Middle frontal gyrus (tissue), 1 donor: ENCODE measurements around the gene NCR3LG1.

Source experiments
- DNase-seq: peaks from one replicate; pipeline ENCODE4 v3.0.0-alpha.2; 2015; ENCODE audit warnings: low spot score; ENCODE audit errors: extremely low spot score

The NCR3LG1 gene

DNA sequence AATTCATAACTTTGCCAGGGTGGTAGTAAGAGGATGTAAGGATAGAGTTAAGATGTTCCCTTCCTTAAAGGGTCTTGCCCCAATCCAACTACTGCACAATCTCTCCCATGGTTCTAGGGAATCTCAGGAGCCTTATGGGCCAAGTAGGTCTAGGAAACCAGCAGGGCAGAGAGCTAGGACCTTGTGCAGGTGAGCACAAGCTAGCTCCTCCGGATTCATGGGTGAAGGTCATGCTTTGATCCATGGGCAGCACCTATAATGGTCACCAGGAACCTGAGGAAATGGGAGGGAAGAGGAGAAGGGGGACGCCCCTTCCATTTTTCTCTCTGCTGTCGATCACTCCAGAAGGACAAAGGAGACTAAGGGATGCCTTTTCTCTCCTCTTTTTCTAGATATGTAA is 20.0 kb downstream of the NCR3LG1 start:
- no peak for DNase-seq

GRCh38 chr11:17375547-17375946 is 23.9 kb downstream of the NCR3LG1 start:
- no peak for DNase-seq

- no peak for DNase-seq
Observed at GRCh38 chr11:17376493-17376892, 24.9 kb downstream of the NCR3LG1 start.

- DNase-seq, result no peak
Observed at GRCh38 chr11:17378655-17379054, 27.1 kb downstream of the NCR3LG1 start.

- no peak for DNase-seq
Observed at GRCh38 chr11:17379383-17380180, 28.0 kb downstream of the NCR3LG1 start.

DNA sequence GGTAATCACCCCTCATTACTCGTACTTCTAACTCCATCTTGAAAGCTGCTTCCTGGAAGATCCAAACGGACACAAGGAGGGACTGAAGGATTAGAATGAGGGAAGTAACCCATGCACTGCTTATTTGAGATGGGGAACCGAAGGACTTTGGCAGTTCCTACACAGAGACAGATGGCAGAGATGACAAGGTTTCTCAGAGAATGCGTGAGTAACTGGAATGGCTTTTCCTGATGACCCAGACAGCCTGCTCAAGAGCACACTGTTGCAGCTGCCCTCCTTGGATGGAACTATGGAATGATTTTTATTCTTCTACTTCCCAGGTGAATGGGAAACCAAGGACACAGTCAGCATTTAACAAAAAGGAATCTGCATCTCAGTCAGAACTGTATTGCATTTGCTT is 29.6 kb downstream of the NCR3LG1 start:
- no peak for DNase-seq

DNA sequence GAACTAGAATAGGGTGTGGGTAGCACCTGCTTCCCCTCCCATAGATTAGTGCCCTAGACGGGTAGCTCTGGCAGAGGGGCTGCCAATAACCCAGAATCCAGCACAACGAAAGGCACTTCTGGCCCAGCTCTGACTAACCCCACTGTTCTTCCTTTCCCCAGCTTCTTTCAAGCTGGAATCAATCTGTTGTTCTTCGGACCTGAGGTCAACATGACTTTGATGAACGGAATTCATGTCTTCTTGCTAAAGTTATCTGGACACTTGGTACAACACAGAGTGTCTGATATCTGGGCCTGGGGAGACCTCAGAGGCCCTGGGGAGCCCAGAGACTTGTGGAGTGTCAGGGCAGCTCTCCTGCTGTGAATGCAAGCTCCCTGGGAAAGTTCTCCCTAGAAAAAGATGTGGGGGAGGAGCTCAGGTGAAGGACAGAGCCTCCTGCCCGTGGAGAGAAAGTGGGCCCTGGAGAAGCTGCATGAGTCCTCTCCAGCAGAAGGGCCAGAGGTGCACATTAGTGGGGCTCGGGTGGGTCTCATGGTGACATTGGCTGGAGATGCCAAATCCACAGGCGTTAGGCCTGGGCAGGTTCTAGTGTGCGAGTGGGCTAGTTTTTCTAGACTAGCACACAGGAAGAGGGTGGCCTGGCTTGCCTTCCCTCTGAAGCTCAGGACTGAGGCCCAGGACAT is 30.6 kb downstream of the NCR3LG1 start:
- DNase-seq, result no peak

GRCh38 chr11:17383461-17383860 is 31.9 kb downstream of the NCR3LG1 start:
- DNase-seq, result no peak

GRCh38 chr11:17384002-17384511 is 32.5 kb downstream of the NCR3LG1 start:
- DNase-seq, result peak; percentile 62

DNA sequence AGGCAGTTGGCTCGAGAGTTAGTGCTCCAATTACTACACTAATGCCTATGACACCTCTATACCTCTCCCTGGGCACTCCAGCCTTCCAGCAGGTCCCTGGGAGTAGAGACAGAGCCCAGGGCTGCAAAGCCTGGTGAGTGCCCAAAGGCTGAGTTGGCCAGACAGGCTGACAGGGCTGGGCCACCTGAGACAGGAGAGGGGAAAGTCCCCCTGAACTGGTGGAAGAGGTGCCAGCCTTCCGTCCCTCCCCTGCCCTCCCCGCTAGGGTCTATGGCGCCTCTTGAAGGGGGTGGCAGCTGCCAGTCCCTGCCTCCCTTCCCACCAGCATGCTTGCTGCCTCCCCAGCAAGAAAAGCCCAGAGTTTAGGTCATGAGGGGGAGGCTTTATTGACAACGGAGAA is 33.9 kb downstream of the NCR3LG1 start:
- no peak for DNase-seq

DNA sequence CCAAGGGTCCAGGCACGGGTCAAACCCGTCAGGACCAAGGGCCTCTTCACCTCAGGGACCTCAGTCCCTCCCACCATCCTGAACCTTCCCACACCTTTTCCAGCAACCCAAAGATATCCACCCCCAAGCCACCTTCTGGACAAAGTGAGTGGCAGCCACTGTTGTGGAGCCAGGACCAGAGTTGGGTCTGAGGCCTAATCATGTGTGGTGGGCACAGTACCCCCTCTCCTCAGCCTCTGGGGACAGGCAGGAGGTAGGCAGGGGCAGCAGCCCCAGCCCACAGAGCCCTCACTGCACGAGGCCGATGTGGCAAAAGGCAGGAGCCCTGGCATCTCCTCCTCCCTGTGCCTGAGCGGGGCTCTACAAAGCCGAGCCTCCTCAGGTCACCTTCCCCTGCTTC is 34.3 kb downstream of the NCR3LG1 start:
- DNase-seq, result no peak

- DNase-seq, result peak; percentile 37
Observed at GRCh38 chr11:17386331-17387084, 34.9 kb downstream of the NCR3LG1 start.

- DNase-seq, result no peak
Observed at GRCh38 chr11:17387254-17387653, 35.7 kb downstream of the NCR3LG1 start.

GRCh38 chr11:17387811-17388210 is 36.2 kb downstream of the NCR3LG1 start:
- no peak for DNase-seq

GRCh38 chr11:17388609-17389210 is 37.1 kb downstream of the NCR3LG1 start, which contains the start of gene KCNJ11:
TSS of gene KCNJ11 (minus strand) at chr11:17388659. CDS start at chr11:17388091, 568 bp downstream.
- no peak for DNase-seq

DNA sequence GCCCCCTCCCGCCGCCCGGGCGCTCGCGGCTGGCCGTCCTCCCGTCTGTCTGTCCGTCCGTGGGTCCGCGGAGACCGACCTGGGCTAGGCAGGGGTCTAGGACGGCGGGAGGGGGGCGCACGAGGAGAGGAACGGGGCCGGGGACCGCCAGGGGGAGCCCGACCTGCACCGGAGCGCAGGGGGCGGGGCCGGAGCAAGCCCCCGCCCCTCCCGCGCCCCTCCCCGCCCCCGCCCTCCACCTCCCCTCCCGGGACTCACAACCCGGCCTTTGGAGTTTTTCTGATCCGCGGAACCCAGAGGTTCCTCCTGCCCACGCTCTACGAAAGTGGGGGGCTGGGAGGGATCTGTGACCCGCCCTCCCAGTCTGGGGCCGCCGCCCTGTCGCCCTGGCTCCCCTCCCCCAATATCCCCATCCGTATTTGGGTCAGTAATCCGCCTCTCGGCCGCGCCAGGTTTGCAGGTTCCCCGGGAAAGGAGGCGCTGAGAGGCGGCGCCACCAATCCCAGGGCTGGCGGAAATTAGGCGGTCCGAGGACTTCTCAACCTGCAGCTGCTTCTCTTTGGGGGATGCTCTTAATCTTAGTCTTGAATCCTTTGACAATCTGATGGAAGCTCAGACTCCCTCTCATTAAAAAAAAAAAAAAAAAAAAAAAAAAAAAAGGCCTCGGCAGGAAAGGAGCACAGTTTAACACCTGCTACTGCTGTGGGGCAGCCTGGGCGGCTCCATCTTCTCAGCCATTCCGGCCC is 37.8 kb downstream of the NCR3LG1 start:
- no peak for DNase-seq

DNA sequence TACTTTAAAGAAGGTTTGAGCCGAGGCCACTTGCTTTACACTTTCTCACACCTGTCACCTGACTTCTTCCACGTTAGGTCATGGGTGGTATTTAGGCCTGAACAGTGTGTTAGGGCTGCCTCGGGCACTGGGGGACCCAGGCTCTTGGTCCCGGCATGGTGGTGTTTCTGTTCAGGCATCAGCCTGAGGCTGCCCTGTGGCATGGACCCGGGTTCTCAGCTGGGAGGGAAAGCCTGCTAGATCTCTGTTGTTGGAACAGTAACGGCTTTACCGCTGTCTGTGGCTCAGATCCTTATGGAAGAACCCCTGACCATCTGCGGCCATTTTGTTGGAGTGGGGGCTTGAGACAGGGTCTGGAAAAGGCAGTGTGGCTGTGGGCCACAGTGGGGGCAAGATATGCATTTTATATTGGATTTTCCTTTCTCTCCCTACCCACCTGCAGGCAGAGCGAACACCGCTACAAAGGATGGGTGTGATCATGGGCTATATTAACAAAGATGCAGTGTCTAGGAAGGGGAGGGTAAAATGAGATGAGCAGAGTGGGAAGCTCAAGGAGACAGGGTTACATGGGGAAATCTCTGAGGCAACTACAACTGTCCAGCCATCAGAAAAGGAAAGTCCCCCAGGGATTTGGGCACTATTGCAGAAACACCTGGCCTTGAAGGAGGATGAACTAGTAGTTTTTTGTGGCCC is 38.5 kb downstream of the NCR3LG1 start:
- no peak for DNase-seq

DNA sequence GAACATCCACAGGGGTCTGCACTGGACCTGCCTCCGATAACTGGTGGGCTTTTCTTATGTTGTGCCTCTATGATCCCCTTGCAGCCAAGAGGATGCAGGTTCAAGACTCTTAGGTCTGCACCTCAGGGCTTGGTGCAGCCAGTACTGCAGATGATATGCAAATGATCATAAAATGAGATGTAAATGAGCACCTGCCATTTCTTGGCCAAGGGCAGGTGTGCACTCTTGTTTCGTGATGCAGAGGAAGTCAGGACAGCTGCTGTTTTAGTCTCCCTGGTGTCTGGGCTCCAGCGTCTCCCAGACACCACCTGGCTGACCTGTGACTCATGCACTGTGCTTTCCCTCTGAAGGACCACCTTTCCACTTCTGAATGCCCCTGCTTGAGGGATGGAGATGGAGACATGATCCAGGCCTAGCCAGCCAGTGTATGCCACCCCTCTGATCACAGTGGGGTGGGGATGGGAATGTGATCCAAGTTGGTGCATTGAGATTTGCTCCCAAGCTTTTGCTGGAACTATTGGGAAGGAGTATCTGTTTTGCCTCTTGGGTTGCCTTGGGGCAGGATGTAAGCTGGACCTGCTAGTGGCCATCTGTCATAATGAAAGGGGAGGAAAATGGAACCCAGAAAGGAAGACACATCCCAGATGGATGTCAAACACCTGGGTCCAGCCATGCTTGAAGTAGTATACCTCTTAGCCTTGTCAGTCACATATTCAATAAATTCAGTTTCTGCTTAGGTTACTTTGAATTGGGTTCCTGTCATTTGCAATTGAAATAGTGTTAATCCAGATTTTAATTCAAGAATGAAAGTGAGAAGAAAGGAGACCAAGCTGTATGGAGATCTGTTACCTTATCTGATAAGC is 40.1 kb downstream of the NCR3LG1 start:
- DNase-seq, result no peak

DNA sequence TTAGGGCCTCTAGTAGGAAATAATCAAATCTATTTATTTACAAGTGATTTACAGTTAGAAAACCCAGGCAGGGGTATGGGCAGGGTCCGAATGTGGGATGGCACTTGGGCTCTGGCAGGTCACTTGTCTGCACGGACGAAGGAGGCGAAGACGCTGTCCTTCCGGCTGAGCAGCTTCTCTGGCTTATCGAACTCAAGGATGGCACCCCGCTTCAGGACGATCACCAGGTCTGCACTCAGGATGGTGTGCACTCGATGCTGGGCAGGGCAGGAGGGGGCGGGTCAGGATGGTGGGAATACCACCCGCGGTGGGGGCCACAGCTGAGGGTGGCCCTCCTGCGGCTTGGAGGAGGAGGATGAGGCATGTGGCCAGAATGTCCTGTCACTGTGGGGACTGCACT is 41.3 kb downstream of the NCR3LG1 start:
- no peak for DNase-seq
